Epithelial cell of proximal tubule (primary cell): ENCODE results near the gene GNAS-AS1. TPM values are rescaled to one million over a fixed set of nuclear protein-coding genes. Genes with fewer than 3 reads are reported as not detected.

ENCODE experiments used
- DNase-seq: peaks from one replicate; pipeline ENCODE4 v3.0.0-alpha.2; 2011; ENCODE audit warnings: low read depth
- H3K4me3 ChIP-seq: 2 replicates; pipeline ENCODE4 v1.5.1; 2011; ENCODE audit warnings: low read depth, mild to moderate bottlenecking, low read length
- total RNA-seq: library from RNA; depleted of rRNA; stranded (reverse); fragments of >200 nt; gene quantifications from 2 replicates; pipeline ENCODE4 v1.2.3, GENCODE V29; 2015
- TF ChIP-seq, protein P1 (sequence below): conservative IDR thresholded peaks from 2 replicates; pipeline ENCODE4 v1.5.1; 2012; ENCODE audit warnings: low read depth, mild to moderate bottlenecking, low read length

The GNAS-AS1 gene
- total RNA-seq, 1 donor from 2014 or later: 0.35 TPM

DNA sequence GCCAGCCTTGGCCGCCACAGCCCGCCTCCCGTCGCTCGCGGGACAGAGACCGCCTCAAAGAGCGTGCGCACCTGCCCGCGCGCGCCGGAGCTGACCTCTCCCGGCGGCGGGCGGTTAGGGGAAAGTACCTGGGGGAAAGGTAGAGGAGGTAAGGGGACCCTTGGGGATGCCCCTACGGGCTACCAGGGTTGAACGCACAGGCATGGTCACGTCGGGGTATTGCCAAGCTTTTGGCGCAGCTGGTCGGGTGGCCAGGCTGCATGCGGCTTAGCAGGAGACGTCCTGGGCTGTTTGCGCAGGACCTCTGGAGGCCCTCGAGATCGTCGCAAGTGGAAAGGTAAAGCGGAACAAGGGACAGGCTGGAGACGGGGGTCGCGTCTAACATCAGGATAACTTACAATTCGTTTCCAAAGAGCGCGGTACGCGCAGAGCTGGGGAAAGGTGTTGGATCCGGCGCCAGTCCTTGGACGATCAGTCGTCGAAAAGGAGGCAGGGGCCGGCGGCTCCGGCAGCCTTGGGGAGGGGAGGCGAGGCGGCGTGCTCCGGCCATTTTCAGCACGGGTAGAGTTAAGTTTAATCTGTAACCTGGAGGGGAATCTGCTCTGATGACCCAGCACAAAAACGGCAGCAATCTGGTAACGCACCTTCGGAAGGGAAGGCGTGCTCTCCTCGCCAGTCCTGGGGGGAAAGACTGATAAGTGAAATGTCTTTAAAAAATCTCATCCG is 9.0 kb downstream of the GNAS-AS1 start:
- no peak for DNase-seq
- H3K4me3 ChIP-seq: no peak overlapping the region
- TF ChIP-seq, protein P1, sequence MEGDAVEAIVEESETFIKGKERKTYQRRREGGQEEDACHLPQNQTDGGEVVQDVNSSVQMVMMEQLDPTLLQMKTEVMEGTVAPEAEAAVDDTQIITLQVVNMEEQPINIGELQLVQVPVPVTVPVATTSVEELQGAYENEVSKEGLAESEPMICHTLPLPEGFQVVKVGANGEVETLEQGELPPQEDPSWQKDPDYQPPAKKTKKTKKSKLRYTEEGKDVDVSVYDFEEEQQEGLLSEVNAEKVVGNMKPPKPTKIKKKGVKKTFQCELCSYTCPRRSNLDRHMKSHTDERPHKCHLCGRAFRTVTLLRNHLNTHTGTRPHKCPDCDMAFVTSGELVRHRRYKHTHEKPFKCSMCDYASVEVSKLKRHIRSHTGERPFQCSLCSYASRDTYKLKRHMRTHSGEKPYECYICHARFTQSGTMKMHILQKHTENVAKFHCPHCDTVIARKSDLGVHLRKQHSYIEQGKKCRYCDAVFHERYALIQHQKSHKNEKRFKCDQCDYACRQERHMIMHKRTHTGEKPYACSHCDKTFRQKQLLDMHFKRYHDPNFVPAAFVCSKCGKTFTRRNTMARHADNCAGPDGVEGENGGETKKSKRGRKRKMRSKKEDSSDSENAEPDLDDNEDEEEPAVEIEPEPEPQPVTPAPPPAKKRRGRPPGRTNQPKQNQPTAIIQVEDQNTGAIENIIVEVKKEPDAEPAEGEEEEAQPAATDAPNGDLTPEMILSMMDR: no peak

DNA sequence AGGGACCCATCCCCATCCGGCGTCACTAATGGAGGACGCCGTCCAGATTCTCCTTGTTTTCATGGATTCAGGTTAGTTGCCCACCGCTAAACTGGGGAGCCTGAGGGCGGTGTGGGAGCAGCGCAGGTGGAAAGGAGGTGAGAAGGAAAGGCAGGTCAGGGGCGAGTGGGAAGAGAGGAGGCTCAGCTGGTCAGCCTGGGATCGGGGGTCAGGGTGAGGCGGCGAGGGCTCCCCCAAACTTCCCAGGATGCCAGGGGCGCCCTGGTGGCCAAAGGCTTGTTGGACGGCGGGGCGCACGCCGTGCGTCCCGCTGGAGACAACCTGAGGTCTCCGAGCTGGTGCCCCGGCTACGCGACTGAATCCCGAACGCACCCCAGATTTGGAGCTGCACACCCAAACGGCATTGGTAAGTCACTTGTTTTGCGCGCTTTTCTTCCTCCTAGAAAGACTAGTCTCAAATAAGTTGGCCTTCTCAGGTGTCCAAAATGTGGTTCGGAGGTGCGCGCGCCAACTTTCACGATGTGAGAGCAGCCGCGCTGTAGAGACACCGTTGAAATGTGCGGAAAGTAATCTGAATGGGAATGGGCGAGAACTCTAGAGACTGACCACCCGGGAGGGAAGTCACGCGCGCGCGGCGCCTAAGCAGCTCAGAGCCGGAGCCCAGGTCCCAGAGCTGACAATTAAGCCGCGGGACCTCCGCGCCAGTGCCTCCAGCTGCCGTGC is 9.7 kb downstream of the GNAS-AS1 start:
- H3K4me3 ChIP-seq: no peak overlapping the region
- TF ChIP-seq, protein P1: no peak
- no peak for DNase-seq

DNA sequence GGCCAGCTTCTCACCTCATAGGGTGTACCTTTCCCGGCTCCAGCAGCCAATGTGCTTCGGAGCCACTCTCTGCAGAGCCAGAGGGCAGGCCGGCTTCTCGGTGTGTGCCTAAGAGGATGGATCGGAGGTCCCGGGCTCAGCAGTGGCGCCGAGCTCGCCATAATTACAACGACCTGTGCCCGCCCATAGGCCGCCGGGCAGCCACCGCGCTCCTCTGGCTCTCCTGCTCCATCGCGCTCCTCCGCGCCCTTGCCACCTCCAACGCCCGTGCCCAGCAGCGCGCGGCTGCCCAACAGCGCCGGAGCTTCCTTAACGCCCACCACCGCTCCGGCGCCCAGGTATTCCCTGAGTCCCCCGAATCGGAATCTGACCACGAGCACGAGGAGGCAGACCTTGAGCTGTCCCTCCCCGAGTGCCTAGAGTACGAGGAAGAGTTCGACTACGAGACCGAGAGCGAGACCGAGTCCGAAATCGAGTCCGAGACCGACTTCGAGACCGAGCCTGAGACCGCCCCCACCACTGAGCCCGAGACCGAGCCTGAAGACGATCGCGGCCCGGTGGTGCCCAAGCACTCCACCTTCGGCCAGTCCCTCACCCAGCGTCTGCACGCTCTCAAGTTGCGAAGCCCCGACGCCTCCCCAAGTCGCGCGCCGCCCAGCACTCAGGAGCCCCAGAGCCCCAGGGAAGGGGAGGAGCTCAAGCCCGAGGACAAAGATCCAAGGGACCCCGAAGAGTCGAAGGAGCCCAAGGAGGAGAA is 10.5 kb downstream of the GNAS-AS1 start:
- H3K4me3 ChIP-seq: no peak overlapping the region
- TF ChIP-seq, protein P1: no peak
- no peak for DNase-seq

DNA sequence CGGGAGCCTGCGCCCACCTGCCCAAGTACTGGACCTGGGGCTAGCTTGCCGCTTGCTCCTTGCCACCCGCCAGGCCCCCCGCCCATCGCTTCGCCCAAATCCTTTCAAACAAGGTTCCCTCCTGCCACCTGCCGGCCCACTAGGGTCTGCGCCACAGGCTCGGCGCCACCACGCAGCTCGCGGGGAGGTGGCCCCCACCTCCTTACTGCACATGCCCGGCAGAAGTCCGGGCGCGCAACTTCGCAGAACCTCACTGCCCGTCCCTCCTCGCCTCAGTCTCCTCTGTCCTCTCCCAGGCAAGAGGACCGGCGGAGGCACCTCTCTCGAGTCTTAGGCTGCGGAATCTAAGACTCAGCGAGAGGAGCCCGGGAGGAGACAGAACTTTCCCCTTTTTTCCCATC is 11.2 kb downstream of the GNAS-AS1 start:
- DNase-seq: no peak
- no peak overlapping the region for H3K4me3 ChIP-seq
- TF ChIP-seq, protein P1: peak; percentile 41

DNA sequence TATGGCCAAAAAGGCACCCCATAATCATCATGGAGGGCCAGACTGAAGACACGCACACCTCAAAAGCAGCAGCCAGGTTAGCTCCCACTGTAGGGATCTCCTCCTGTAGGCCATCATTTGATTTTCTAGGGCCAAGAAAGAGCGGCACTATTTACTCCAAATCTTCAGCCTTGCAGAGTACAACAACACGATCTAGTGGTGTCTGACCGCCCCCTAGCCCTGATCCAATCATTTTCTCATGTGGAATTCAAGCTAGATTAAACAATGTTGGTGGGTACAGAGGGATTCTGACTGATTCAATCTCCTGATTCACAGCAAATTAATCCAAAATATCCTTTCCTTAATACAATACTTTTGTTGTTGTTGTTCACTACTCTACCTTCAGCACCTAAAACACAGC is 12.5 kb downstream of the GNAS-AS1 start:
- no peak overlapping the region for H3K4me3 ChIP-seq
- no peak for DNase-seq
- TF ChIP-seq, protein P1: no peak

DNA sequence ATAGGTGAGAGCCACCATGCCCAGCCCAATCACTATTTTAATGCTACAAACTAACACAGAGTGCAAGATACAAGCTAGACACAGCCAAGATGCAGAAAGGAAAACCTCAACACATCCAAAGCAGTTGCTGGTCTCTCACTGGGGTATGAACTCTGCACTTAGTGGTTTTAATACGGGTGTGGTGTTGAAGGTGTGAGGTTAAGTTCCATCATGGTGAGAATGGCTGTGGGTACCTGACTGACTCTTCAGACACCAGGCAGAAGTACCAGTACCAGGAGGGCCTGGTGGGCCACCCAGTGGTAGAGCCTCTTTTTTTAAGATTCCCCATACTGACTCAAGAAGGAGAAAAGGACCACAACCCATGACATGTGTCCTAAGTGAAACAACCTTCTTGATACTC is 13.0 kb downstream of the GNAS-AS1 start:
- TF ChIP-seq, protein P1: no peak
- no peak overlapping the region for H3K4me3 ChIP-seq
- DNase-seq: no peak
